Globus pallidus (tissue), 1 donor: ENCODE measurements around the gene SEC16A.
A peak's percentile ranks its signal among the peaks of the same experiment; 100 is the strongest.

Experiments
- DNase-seq: peaks from one replicate; pipeline ENCODE4 v3.0.0-alpha.2; 2015; ENCODE audit warnings: low spot score

The SEC16A gene

DNA sequence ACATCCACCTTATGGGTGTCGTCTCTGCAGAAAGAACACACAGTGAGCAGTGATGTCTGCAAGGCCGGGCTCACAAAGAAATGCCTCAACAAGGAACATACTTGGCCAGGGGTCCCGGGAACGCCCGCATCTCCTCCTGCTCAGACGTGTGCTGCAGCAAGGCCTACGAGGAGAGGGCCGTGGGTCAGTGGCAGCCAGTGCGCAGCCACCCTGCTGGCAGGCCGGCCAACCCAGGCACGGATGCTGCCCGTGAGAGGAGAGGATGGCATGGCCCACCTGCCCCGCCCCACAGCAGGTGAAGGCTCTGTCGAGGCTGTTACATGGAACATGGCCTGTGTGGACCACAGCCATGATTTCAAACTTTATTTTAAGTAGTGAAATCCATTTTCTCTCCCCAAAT, 19.3 kb downstream of the SEC16A start:
- no peak for DNase-seq

GRCh38 chr9:136462664-136463063, 20.2 kb downstream of the SEC16A start:
- DNase-seq = no peak

- no peak for DNase-seq
Measured at GRCh38 chr9:136460772-136461325, 22.0 kb downstream of the SEC16A start.

DNA sequence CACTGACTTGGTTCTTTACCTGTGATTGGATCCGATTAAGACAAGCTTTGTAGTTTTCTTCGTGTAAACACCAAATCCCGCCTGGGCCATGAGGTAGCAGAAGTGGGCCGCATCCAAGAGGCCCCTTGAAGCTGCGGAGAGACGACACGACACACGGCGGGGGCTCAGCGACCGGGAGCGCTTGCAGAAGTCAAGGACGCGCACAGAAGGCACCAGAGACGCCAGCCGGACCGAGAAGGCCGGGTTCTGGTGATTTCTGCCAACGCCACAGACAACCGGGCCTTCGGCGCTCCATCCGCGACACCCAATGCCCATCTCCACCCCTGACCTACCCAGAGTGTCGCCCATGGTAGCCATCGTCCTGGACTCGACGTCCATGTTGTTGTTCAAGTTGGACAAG, 23.4 kb downstream of the SEC16A start:
- no peak for DNase-seq

GRCh38 chr9:136457326-136457725, 25.5 kb downstream of the SEC16A start:
- DNase-seq = no peak

DNA sequence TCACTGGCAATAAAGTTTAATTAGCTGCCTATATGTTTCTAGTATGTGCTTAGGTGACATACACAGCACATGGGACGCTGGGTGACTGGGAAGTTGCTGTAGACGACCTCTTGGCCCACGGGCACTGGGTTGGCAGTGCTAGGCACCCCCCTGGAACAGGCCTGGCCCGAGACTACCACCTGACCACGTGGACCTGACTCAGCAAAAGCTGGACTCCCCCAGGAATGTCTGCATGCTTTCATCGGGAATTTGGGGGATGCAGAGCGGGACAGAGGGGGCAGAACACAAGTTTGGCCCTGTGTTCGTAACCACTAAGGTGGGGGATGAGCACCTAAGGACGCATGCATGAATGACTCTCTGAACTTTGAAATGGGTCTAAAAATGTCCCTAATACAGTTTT, 26.6 kb downstream of the SEC16A start:
- no peak for DNase-seq

DNA sequence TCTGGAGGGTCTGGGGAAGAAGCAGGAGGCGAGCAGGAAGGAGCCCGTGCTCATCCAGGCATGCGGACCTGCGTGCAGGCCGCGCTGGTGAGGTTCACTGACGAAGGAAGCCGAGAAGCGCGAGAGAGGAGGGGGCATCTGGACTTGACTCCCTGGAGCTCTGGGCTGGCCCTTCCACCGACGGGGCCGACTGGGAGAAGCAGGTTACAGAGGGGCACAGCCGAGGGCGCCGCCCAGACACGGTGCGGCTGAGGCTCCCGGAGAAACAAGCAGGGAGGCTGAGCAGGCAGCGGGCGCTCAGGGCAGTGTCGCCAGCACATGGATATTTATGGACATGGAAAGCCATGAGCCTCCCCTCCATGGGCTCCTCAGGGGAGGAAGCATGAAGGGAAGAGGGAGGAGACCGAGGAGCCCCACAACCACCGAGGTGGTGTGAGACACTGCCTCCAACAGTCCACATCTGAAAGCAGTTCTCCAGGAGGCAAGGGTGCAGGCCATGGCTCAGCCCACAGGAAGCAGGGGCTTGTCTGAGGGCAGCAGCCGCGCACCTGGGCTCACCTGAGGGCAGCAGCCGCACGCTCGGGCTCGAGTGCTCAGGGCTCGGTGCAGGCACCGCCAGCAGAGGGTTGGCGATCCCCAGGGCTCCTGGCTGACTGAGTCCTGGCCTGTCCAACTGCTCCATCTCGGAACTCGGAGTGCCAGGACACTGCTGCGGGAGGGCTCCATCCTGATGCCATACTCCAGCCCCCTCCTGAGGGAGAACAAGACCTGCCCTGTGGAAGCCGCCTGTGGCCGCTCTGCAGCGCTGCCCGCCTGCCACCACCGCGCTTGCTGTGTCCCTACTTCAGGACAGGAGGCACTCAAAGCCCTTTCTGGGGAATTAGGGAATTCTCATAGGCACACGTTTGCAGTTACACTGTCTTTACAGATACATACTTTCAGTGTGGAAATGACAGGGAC, 27.5 kb downstream of the SEC16A start:
- no peak for DNase-seq

GRCh38 chr9:136454026-136454796, 28.6 kb downstream of the SEC16A start:
- no peak for DNase-seq

- no peak for DNase-seq
Measured at GRCh38 chr9:136453326-136453725, 29.5 kb downstream of the SEC16A start.

DNA sequence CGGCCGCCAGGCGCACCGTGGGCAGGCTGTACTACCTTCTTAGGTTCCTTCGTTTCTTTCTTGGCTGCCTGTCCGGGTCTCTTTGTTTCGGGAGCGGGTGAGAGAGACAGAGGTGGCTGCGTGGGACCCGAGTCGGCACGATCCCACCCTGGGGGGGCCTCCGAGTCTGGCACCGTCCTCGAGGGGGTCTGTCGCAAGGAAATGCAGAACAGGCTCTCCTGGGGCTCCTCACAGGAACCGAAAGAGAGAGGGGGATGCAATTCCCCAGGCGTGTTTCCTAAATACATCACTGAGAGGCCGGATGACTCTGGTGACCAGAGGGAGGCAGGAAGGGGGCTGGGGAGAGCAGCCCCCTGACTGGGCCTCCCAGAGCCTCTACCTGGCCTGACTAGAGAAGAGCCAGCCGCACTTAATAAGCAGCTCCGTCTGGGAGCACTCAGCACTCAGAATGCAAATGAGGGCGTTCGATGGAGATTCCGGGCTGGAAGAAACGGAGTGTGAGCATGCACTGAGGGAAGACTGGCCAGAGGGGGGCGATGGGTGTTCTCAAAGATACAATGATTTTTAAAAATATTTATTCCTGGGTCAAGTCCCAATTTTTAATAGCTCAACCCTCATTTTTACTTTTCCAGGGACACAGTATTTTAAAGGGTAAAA, 31.5 kb downstream of the SEC16A start:
- DNase-seq = no peak

GRCh38 chr9:136448655-136449054, 34.2 kb downstream of the SEC16A start:
- no peak for DNase-seq

GRCh38 chr9:136447173-136447778, 35.6 kb downstream of the SEC16A start:
- DNase-seq = no peak

DNA sequence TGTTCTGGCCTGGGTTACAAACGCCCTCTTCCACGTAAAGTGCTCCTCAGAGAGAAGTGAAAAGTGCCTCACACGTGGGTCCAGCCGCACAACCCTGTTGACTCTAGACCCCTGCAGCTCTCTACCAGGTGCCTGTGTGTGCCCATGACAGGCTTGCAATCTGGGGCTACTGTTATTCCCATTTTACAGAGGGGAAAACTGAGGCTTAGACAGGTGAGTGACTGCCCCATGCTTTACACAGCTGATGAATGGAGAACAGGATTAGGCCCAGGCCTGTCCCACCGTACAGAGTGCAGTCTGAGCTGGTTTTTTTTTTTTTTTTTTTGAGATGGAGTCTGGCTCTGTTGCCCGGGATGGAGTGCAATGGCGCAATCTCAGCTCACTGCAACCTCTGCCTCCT, 37.0 kb downstream of the SEC16A start:
- DNase-seq = no peak

DNA sequence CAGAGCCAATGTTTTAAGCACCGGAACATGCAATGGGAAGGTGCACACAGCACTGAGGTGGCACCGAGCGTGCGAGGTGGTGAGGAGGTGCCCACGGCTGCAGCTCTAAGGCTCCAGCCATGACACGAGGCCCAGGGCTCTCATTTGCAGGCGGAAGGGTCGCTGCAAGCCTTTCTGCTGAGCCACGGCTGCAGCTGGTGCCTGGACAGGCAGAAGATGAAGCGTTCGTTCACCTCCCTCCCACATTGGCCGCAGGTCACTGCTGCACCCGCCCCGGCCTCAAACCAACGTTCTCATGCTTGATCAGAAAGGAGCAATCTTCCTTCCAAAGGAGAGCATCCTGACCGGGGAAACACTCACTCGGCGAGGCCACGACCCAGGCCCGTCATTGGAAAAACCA, 38.7 kb downstream of the SEC16A start:
- no peak for DNase-seq

- no peak for DNase-seq
Measured at GRCh38 chr9:136443687-136444086, 39.2 kb downstream of the SEC16A start.

DNA sequence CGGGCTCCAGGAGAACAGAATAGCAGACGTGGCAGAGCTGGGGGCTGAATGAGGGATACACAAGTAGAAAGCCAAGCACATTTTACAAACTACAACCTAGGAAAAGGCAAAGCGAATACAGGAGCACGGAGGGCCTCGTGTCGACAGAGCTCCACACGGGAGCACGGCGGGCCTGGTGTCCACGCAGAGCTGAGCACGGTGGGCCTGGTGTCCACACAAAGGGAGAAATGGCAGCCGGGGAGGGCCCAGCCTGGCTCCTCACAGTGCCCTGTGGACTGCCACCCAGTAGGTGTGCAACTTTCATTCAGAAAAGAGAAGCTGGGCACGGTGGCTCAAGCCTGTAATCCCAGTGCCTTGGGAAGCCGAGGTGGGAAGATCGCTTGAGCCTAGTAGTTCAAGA, 39.8 kb downstream of the SEC16A start:
- no peak for DNase-seq

- no peak for DNase-seq
Measured at GRCh38 chr9:136442265-136442664, 40.6 kb downstream of the SEC16A start.

DNA sequence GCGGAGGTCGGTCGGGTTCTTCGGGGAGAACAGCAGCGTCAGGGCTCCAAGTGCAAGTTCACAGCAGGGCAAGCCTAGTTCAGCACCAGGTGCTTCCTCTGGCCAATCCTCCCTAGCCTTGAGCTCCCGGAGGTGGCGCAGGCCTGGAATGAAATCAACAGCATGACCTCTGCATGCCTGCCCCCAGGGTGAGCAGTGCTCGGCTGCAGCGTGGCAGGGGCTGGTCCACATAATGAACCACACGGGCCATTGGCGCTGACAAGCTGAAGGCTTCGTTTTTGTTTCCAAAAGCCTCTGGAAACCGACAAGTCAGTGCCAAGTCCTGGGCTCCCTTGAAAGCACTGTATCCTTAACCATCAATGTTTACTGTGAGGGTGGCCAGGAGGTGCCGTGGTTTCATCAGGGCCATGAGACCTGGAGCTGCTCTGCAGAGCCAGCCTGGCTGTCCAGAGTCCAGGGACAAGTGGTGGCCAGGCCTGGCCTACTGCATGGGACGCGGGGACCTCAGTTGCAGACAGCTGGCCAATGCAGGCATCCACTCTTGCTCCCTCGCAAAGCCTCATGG, 41.1 kb downstream of the SEC16A start:
- DNase-seq = no peak

DNA sequence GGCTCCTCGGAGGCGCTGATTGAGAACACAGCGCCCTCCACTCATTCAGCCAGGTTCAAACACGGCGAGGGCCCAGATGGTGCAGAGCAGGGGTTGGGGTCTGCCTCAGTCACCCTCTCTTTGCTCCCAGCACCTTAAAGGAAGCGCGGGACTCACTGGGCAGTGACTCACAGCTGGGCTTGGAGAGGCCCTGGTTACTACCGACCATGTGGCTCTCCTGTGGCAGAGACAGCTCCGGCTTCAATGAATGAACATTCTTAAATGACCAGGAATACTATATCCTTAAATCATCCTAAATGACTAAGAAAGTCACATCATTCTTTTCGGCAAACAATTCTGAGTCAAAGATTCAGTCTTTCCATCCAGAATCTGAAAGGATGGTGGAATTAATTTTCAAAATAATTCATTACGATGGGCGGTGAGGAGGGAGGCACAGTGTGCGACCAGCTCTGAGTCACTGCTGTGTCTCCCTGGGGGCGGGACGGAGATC, 41.6 kb downstream of the SEC16A start:
- no peak for DNase-seq

GRCh38 chr9:136439481-136440408, 43.1 kb downstream of the SEC16A start, which contains the start of gene INPP5E:
Gene INPP5E (minus strand): TSS chr9:136439845. CDS start chr9:136439419, 426 bp downstream.
- DNase-seq = peak; percentile 50
